Measurements from ENCODE around the gene LDLRAD4. TPM values are rescaled to one million over a fixed set of nuclear protein-coding genes. Genes with fewer than 3 reads are reported as not detected.

LDLRAD4 gene
- total RNA-seq, 1 donor from 2014 or later, result 20.4 TPM

- no peak overlapping the region for H3K4me3 Mint-ChIP-seq (ENCODE audit: unreplicated experiment)
- no peak for DNase-seq (ENCODE audit: extremely low spot score, unreplicated experiment)
- H3K9me3 Mint-ChIP-seq (ENCODE audit: unreplicated experiment), result peaks cover 38% of the 10 kb centered on the region
- peaks cover 3% of the 10 kb centered on the region for H3K27me3 Mint-ChIP-seq (ENCODE audit: unreplicated experiment)
- no peaks in the 10 kb centered on the region for H3K4me1 Mint-ChIP-seq (ENCODE audit: unreplicated experiment)
- no peaks in the 10 kb centered on the region for H3K36me3 Mint-ChIP-seq (ENCODE audit: unreplicated experiment)
- no peak overlapping the region for H3K27ac Mint-ChIP-seq (ENCODE audit: unreplicated experiment)
- TF ChIP-seq, protein P1, sequence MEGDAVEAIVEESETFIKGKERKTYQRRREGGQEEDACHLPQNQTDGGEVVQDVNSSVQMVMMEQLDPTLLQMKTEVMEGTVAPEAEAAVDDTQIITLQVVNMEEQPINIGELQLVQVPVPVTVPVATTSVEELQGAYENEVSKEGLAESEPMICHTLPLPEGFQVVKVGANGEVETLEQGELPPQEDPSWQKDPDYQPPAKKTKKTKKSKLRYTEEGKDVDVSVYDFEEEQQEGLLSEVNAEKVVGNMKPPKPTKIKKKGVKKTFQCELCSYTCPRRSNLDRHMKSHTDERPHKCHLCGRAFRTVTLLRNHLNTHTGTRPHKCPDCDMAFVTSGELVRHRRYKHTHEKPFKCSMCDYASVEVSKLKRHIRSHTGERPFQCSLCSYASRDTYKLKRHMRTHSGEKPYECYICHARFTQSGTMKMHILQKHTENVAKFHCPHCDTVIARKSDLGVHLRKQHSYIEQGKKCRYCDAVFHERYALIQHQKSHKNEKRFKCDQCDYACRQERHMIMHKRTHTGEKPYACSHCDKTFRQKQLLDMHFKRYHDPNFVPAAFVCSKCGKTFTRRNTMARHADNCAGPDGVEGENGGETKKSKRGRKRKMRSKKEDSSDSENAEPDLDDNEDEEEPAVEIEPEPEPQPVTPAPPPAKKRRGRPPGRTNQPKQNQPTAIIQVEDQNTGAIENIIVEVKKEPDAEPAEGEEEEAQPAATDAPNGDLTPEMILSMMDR (IDR thresholded peaks at IDR 0.05), result no peak
Observed at GRCh38 chr18:13598591-13598990, 380.0 kb downstream of the LDLRAD4 start.

DNA sequence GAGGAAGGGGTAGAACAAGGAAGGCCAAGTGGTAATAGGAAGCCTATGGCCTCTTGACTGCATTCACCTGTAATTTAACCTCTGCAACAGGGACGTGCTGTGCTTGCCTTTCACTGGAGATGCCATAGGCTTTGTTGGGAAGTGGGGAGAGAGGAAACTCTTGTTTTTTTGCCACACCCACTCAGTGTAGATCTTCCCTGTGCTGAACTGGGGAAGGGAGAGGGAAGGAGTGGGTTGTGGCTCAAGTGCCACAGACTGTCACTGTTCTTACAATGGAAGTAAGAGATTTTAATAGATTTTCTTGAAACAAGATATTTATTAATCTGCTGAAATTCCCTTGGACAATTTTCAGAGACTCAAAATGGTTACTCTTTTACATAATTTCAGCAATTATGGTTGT is 380.5 kb downstream of the LDLRAD4 start:
- TF ChIP-seq, protein P1 (IDR thresholded peaks at IDR 0.05), result no peak
- Mint-ChIP-seq H3K36me3 (ENCODE audit: unreplicated experiment) (no peaks in the 10 kb centered on the region), H3K27me3 (ENCODE audit: unreplicated experiment) (peaks cover 3% of the 10 kb centered on the region), H3K9me3 (ENCODE audit: unreplicated experiment) (peaks cover 38% of the 10 kb centered on the region), H3K27ac (ENCODE audit: unreplicated experiment) (no peak overlapping the region), H3K4me1 (ENCODE audit: unreplicated experiment) (no peaks in the 10 kb centered on the region), H3K4me3 (ENCODE audit: unreplicated experiment) (no peak overlapping the region)
- no peak for DNase-seq (ENCODE audit: extremely low spot score, unreplicated experiment)

- peaks cover 2% of the 10 kb centered on the region for H3K27me3 Mint-ChIP-seq (ENCODE audit: unreplicated experiment)
- TF ChIP-seq, protein P1 (IDR thresholded peaks at IDR 0.05), result no peak
- H3K4me3 Mint-ChIP-seq (ENCODE audit: unreplicated experiment), result no peak overlapping the region
- H3K36me3 Mint-ChIP-seq (ENCODE audit: unreplicated experiment), result no peaks in the 10 kb centered on the region
- H3K4me1 Mint-ChIP-seq (ENCODE audit: unreplicated experiment), result no peaks in the 10 kb centered on the region
- no peak overlapping the region for H3K27ac Mint-ChIP-seq (ENCODE audit: unreplicated experiment)
- peak; percentile 64 for DNase-seq (ENCODE audit: extremely low spot score, unreplicated experiment)
- peaks cover 5% of the 10 kb centered on the region for H3K9me3 Mint-ChIP-seq (ENCODE audit: unreplicated experiment)
Observed at GRCh38 chr18:13603304-13604019, 384.9 kb downstream of the LDLRAD4 start.

- Mint-ChIP-seq H3K36me3 (ENCODE audit: unreplicated experiment) (no peaks in the 10 kb centered on the region), H3K27ac (ENCODE audit: unreplicated experiment) (no peak overlapping the region)
Observed at GRCh38 chr18:13604786-13605185, 386.2 kb downstream of the LDLRAD4 start.

GRCh38 chr18:13605477-13605876 is 386.9 kb downstream of the LDLRAD4 start:
- H3K27me3 Mint-ChIP-seq (ENCODE audit: unreplicated experiment), result peaks cover 2% of the 10 kb centered on the region
- DNase-seq (ENCODE audit: extremely low spot score, unreplicated experiment), result peak; percentile 60
- no peaks in the 10 kb centered on the region for H3K4me1 Mint-ChIP-seq (ENCODE audit: unreplicated experiment)
- TF ChIP-seq, protein P1 (IDR thresholded peaks at IDR 0.05), result no peak
- H3K4me3 Mint-ChIP-seq (ENCODE audit: unreplicated experiment), result no peak overlapping the region
- no peak overlapping the region for H3K27ac Mint-ChIP-seq (ENCODE audit: unreplicated experiment)
- no peaks in the 10 kb centered on the region for H3K9me3 Mint-ChIP-seq (ENCODE audit: unreplicated experiment)
- no peaks in the 10 kb centered on the region for H3K36me3 Mint-ChIP-seq (ENCODE audit: unreplicated experiment)

More at GRCh38 chr18:13604786-13605185, 386.2 kb downstream of the LDLRAD4 start:
- no peak overlapping the region for H3K4me3 Mint-ChIP-seq (ENCODE audit: unreplicated experiment)
- H3K9me3 Mint-ChIP-seq (ENCODE audit: unreplicated experiment), result no peaks in the 10 kb centered on the region
- TF ChIP-seq, protein P1 (IDR thresholded peaks at IDR 0.05), result no peak
- no peaks in the 10 kb centered on the region for H3K4me1 Mint-ChIP-seq (ENCODE audit: unreplicated experiment)
- peak; percentile 63 for DNase-seq (ENCODE audit: extremely low spot score, unreplicated experiment)
- peaks cover 2% of the 10 kb centered on the region for H3K27me3 Mint-ChIP-seq (ENCODE audit: unreplicated experiment)
